HFF-Myc (cell line): ENCODE measurements around the gene RAB15.

Source experiments
- DNase-seq: peaks from one replicate; pipeline ENCODE4 v3.0.0-alpha.2; 2011; ENCODE audit warnings: low read depth; ENCODE audit errors: extremely low read depth
- H3K4me3 ChIP-seq: replicated peaks from 2 replicates; pipeline ENCODE4 v1.5.1; 2011; ENCODE audit warnings: low read depth, mild to moderate bottlenecking, control low read depth, low read length
- CTCF ChIP-seq: IDR thresholded peaks from 2 replicates; pipeline ENCODE4 v1.5.1; 2012; ENCODE audit warnings: mild to moderate bottlenecking, low read depth, low read length, control low read depth; ENCODE audit errors: missing control alignments

Gene RAB15

GRCh38 chr14:64958743-64959142, 13.4 kb downstream of the RAB15 start:
- no peak overlapping the region for H3K4me3 ChIP-seq
- DNase-seq: no peak
- no peak for TF ChIP-seq CTCF

- H3K4me3 ChIP-seq: no peak overlapping the region
- TF ChIP-seq CTCF: no peak
- DNase-seq: no peak
Observed at GRCh38 chr14:64958201-64958600, 13.9 kb downstream of the RAB15 start.

GRCh38 chr14:64956697-64957406, 15.3 kb downstream of the RAB15 start:
- no peak for TF ChIP-seq CTCF
- H3K4me3 ChIP-seq: no peak overlapping the region
- DNase-seq: no peak

GRCh38 chr14:64955297-64955696, 16.8 kb downstream of the RAB15 start:
- no peak overlapping the region for H3K4me3 ChIP-seq
- TF ChIP-seq CTCF: no peak
- no peak for DNase-seq

GRCh38 chr14:64954491-64955240, 17.5 kb downstream of the RAB15 start:
- no peak for DNase-seq
- no peak for TF ChIP-seq CTCF
- H3K4me3 ChIP-seq: no peak overlapping the region

- DNase-seq: no peak
- H3K4me3 ChIP-seq: no peak overlapping the region
- TF ChIP-seq CTCF: no peak
Observed at GRCh38 chr14:64953661-64954060, 18.5 kb downstream of the RAB15 start.
